ENCODE results near the gene AGAP6. TPM values are rescaled to one million over a fixed set of nuclear protein-coding genes. Genes with fewer than 3 reads are reported as not detected.

Gene AGAP6
- polyA plus RNA-seq, 3 donors: 15.6 to 38.8 (median 17.5) TPM

Other genes with a start within 250 kb of the AGAP6 start
- 10 to 100 TPM; 37.2 to 60.0 (median 43.6) TPM for gene OGDHL, start 226.1 kb upstream of the AGAP6 start, polyA plus RNA-seq (ENCODE audit: insufficient read length in 3 of 3)
- 10 to 100 TPM; 36.6 to 38.5 (median 37.1) TPM for gene PARG, start 46.4 kb upstream of the AGAP6 start, polyA plus RNA-seq (ENCODE audit: insufficient read length in 3 of 3)
- gene TIMM23B, start 46.4 kb upstream of the AGAP6 start, polyA plus RNA-seq (ENCODE audit: insufficient read length in 3 of 3): 10 to 100 TPM; 12.9 to 19.8 (median 13.0) TPM
- gene WASHC2A, start 79.5 kb downstream of the AGAP6 start, polyA plus RNA-seq (ENCODE audit: insufficient read length in 3 of 3): 10 to 100 TPM; 67.2 to 80.8 (median 76.0) TPM

Measured in renal cortex interstitium (tissue), 3 donors.